Measurements from ENCODE around the gene MARS1.
"Not testable (repeated sequence)": the region's sequence is repeated elsewhere in the genome, so short reads cannot be mapped to it uniquely, and the experiment has no call there.

Gene MARS1

DNA sequence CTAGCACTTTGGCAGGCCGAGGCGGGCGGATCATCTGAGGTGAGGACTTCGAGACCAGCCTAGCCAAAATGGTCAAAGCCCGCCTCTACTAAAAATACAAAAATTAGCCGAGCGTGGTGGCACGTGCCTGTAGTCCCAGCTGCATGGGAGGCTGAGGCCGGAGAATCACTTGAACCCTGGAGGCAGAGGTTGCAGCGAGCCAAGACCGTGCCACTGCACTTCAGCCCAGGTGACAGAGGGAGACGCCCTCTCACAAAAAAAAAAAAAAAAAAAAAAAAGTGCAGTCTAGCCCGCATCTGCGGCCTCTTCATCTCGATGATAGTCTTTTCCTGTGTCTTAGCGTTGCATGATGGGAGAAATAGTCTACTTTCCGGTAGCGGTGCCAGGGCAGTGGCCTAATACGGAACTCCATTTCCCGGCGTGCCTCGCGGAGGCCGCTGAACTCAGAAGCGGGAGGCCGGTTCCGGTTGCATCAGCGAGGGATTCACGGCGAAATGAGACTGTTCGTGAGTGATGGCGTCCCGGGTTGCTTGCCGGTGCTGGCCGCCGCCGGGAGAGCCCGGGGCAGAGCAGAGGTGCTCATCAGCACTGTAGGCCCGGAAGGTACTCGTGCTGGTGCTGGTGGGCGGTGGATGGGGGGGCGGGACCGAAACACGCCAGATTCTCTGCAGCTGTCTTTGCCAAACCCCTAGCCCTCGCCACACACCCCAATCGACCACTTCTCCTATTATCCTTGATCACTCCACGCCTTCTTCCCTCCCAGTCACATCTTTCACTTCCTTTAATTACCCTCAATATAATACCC lies at the start of gene MARS1:
TSS of gene MARS1 (plus strand) at position 472 of the 805 bp plus-strand sequence. CDS start at position 495, 23 bp downstream.
- peak; percentile 93 for DNase-seq

DNA sequence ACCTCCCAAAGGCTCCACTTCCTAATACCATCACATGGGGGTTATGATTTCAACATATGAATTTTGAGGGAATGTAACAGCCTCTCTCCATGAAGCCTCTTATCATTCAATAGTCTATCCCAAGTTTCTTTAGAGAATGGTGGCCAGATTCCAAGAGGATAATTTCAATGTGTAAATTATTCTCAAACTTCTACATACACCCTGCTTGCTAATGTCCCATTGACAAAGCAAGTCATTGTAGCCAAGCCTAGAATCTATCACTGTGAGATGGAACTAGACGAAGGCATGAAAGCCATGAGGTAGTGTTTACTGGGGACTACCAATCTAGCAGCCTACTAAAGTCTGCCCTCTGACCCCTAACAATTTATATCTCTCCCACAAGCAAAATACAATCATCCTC lies 49.5 kb upstream of the MARS1 start:
- no peak for DNase-seq

DNA sequence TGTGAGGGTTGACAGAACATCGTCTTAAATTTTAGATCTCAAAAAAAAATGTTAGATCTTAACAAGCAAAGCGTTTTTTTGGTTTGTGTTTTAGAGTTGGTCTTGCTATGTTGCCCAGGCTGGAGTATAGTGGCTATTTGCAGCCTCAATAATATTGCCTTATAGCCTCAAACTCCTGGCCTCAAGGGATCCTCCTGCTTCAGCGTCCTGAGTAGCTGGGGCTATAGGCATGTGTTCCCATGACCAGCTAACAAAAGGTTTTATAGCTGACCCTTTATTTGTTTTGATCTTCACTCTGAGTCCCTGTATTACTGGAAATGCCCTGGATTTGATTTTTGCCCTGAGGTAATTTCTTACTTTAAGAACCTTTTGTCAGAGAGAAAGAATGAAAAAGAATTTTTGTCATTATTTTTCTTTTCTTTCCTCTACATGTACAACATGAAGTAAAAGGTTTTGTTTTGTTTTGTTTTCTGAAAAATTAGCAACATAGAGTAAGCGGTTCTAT lies 48.1 kb upstream of the MARS1 start:
- no peak for DNase-seq

DNA sequence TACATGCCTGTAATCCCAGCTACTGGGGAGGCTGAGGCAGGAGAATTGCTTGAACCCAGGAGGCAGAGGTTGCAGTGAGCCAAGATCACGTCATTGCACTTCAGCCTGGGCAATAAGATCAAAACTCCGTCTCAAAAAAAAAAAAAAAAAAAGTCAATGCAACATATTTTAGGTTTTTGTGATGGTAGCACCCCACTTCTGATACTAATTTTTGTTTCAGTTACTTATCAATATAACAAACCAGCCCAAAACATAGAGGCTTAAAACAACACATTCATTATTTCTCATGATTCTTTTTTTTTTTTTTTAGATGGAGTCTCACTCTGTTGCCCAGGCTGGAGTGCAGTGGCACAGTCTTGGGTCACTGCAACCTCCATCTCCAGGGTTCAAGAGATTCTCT lies 46.5 kb upstream of the MARS1 start:
- DNase-seq, result not testable (repeated sequence)

- DNase-seq, result no peak
Measured at GRCh38 chr12:57441846-57442427, 45.9 kb upstream of the MARS1 start.

DNA sequence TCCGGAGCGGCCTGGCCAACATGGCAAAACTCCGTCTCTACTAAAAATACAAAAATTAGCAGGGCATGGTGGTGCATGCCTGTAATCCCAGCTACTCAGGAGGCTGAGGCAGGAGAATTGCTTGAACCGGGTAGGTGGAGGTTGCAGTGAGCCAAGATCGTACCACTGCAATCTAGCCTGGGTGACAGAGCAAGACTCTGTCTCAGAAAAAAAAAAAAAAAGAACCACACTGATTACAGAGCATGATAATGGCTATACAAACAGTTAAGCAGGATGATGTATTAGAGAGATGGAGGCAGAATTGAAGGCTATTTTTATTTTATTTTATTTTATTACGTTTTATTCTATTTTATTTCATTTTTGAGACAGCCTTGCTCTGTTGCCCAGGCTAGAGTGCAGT lies 43.5 kb upstream of the MARS1 start:
- not testable (repeated sequence) for DNase-seq

- DNase-seq, result no peak
Measured at GRCh38 chr12:57444744-57445143, 43.1 kb upstream of the MARS1 start.

DNA sequence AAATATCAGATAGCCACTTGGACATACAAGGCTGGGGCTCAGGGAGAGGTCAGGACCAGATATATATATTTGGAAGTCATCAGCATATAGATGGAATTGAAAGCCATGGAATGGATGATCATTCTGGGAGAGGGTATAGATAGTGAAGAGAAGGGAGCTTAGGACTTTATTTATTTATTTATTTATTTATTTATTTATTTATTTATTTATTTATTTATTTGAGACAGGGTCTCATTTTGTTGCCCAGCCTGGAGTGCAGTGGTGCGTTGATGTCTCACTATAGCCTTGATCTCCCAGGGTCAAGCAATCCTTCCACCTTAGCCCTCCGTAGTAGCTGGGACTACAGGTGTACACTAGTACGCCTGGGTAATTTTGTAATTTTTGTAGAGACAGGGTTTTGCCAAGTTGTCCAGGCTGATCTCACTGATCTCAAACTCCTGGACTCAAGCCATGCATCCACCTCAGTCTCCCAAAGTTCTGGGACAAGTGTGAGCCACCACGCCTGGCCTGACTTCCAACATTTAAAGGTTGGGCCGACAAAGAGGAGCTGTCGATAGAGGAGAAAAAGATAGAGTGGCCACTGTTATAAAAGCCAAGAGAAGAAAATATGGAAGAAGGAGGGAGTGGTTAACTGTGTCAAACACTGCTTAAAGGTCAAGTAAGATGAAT lies 41.4 kb upstream of the MARS1 start:
- DNase-seq, result no peak

GRCh38 chr12:57448669-57449068 lies 39.2 kb upstream of the MARS1 start:
- no peak for DNase-seq

- DNase-seq, result no peak
Measured at GRCh38 chr12:57449375-57449774, 38.5 kb upstream of the MARS1 start.

DNA sequence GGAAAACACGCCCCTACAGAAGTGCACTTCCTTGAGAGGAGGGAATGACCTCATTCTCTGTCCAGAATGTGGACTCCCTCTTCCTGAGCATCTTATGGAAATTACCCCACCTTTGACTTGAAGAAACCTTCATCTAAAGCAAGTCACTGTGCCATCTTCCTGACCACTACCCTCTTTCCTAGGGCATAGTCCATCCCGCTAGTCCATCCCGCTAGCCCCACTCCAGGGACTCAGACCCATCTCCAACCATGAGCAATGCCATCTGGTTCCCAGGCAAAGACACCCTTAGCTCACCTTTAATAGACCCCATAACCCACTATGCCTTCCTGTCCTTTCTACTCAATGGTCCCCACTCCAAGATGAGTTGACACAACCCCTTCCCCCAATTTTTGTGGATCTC lies 37.8 kb upstream of the MARS1 start:
- no peak for DNase-seq

- no peak for DNase-seq
Measured at GRCh38 chr12:57451233-57451778, 36.6 kb upstream of the MARS1 start.

DNA sequence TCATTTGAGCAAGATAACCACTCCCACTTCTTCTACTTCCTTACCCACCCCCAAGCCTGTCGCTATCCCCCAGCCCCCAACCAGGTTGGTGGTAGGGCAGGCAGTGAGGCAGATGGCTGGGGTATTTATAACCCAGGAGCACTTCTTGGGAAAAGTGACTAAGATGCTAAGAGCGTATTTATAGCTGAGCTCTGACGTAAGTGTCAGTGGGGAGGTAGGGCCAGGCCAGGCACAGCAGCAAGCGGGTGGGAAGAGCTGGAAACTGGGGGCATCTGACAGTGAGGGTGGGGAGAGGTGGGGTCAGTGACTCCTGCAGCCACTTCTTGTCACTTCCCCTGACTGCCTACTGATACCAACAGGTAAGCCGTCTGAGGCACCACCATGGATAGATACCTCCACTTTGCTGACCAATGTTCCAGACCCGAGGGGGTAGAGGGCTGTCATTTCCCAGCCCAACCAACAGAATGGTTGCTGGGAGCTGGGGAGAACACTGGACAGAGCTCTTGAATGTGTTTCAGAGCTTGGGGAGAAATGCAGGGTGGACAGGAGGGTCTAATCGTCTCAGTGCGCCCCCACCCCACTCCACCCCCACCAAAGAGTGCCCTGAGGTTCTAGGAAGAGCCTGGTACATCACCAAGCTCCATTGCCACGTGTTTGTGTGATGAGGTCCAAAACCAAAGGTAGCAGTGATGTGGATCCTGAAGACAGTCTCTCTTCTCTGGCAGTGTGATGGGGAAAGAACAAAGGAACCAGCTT lies 35.5 kb upstream of the MARS1 start:
- DNase-seq, result peak in 1 of 2 experiments; percentile 53

DNA sequence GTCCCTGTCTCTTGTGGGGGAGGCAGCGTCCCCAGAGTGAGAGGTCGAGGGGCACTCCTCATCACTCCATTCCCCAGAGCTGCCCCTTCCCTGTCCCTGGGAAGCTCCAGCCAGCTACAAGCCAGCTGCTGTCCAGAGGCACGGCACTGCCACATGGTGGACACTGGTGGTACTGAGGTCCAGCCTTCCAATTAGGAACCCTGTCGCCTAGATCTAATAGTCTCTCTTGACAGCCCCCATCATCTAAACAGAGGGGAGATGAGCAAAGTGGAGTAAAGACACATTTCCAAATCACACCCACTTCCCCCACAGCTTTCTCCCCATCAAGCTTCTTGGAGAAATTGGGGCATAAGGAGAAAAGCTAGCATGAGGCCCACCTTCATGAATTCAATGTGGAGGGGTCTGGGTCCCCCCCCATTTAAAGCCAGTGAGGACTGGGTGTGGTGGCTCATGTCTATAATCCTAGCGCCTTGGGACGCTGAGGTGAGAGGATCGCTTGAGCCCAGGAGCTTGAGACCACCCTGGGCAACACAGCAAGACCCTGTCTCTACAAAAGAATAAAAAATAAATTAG lies 34.8 kb upstream of the MARS1 start:
- DNase-seq, result peak; percentile 76 to 81

- no peak for DNase-seq
Measured at GRCh38 chr12:57454213-57454565, 33.7 kb upstream of the MARS1 start.

DNA sequence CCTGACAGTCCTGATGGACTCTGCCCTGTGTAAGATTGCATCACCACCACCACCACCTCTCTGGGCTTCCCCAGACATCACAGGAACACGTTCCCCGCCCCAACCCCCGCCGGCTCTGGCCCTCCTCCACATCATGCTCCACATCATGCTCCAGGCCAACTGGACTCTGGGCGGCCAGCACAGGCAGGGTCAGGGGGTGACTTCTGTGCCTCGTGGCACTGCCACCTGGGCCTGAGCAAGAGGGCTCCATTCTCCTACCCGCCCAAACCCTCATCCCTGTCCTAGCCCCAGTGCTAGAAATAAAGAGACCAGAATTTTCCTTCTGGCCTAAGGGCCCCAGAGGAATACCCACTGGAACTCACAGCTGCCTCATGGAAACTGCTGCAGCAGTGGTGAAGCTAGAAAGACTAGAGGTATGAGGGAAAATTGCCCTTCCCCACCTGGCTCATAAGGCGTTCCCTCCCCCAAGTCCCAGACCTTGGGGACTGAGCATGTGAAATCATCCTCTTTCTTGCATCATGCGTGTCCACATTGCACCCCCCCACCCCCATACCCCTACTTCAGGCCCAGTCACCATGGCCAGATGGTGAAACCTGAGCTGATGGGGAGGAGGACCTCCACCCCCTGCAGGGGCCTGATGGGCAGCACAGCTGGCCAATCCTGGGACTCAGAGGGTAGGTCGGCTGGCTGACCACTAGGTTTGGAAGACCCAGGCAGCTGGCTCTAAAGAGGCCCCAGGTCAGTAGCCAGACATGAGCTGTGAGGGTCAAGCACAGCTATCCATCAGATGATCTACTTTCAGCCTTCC lies 33.1 kb upstream of the MARS1 start, which contains the start of gene INHBE:
TSS of gene INHBE (plus strand) at position 742 of the 808 bp plus-strand sequence. CDS start 230 bp downstream, outside the sequence.
- no peak for DNase-seq

GRCh38 chr12:57455374-57456144 lies 32.3 kb upstream of the MARS1 start:
- DNase-seq, result no peak

GRCh38 chr12:57456145-57456700 lies 31.6 kb upstream of the MARS1 start:
- peak; percentile 67 for DNase-seq

DNA sequence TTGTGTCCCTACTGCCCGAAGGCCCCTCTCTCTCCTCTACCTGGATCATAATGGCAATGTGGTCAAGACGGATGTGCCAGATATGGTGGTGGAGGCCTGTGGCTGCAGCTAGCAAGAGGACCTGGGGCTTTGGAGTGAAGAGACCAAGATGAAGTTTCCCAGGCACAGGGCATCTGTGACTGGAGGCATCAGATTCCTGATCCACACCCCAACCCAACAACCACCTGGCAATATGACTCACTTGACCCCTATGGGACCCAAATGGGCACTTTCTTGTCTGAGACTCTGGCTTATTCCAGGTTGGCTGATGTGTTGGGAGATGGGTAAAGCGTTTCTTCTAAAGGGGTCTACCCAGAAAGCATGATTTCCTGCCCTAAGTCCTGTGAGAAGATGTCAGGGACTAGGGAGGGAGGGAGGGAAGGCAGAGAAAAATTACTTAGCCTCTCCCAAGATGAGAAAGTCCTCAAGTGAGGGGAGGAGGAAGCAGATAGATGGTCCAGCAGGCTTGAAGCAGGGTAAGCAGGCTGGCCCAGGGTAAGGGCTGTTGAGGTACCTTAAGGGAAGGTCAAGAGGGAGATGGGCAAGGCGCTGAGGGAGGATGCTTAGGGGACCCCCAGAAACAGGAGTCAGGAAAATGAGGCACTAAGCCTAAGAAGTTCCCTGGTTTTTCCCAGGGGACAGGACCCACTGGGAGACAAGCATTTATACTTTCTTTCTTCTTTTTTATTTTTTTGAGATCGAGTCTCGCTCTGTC lies 31.0 kb upstream of the MARS1 start:
- DNase-seq, result no peak
